Fibroblast of the conjunctiva (primary cell): ENCODE results near the gene ARMC9.
A peak's percentile ranks its signal among the peaks of the same experiment; 100 is the strongest.
"Not testable (repeated sequence)": the region's sequence is repeated elsewhere in the genome, so short reads cannot be mapped to it uniquely, and the experiment has no call there.

Source experiments
- DNase-seq: peaks from one replicate; pipeline ENCODE4 v3.0.0-alpha.2; 2010; ENCODE audit warnings: low read depth

Gene ARMC9

GRCh38 chr2:231400681-231401080 lies 202.2 kb downstream of the ARMC9 start:
- not testable (repeated sequence) for DNase-seq

GRCh38 chr2:231401101-231401500 lies 202.7 kb downstream of the ARMC9 start:
- DNase-seq: not testable (repeated sequence)

- not testable (repeated sequence) for DNase-seq
These were observed 205.2 kb downstream of the ARMC9 start for GRCh38 chr2:231403421-231404182.

- not testable (repeated sequence) for DNase-seq
These were observed 205.8 kb downstream of the ARMC9 start for GRCh38 chr2:231404183-231404578.

- DNase-seq: not testable (repeated sequence)
These were observed 207.4 kb downstream of the ARMC9 start for GRCh38 chr2:231405601-231406367.

- DNase-seq: not testable (repeated sequence)
These were observed 209.3 kb downstream of the ARMC9 start for GRCh38 chr2:231407686-231408085.

- not testable (repeated sequence) for DNase-seq
These were observed 209.9 kb downstream of the ARMC9 start for GRCh38 chr2:231408304-231408703.

- DNase-seq: no peak
These were observed 211.3 kb downstream of the ARMC9 start for GRCh38 chr2:231409776-231410175.

- DNase-seq: no peak
These were observed 212.0 kb downstream of the ARMC9 start for GRCh38 chr2:231410293-231411004.

GRCh38 chr2:231411237-231411636 lies 212.8 kb downstream of the ARMC9 start:
- DNase-seq: no peak

GRCh38 chr2:231411831-231412617 lies 213.6 kb downstream of the ARMC9 start:
- DNase-seq: peak; percentile 62

GRCh38 chr2:231412618-231412963 lies 214.2 kb downstream of the ARMC9 start:
- no peak for DNase-seq

- DNase-seq: no peak
These were observed 215.0 kb downstream of the ARMC9 start for GRCh38 chr2:231413456-231413855.

- DNase-seq: no peak
These were observed 215.6 kb downstream of the ARMC9 start for GRCh38 chr2:231413921-231414476.

GRCh38 chr2:231415029-231415428 lies 216.6 kb downstream of the ARMC9 start:
- no peak for DNase-seq

- DNase-seq: no peak
These were observed 220.6 kb downstream of the ARMC9 start for GRCh38 chr2:231418820-231419640.

GRCh38 chr2:231421051-231421580 lies 222.7 kb downstream of the ARMC9 start:
- DNase-seq: no peak

- DNase-seq: no peak
These were observed 223.6 kb downstream of the ARMC9 start for GRCh38 chr2:231422056-231422455.

GRCh38 chr2:231423176-231423575 lies 224.7 kb downstream of the ARMC9 start:
- DNase-seq: no peak
